ENCODE measurements around the gene ABHD12.

- TF ChIP-seq EZH2 (IDR thresholded peaks at IDR 0.05; ENCODE audit: borderline replicate concordance, low read length) (no peak), CTCF (conservative IDR thresholded peaks at IDR 0.05 in 1 of 2, IDR thresholded peaks at IDR 0.05 in 1 of 2; ENCODE audit: extremely low read depth in 1 of 2, insufficient read depth in 1 of 2, low read depth in 1 of 2, low read length in 2 of 2) (no peak)
Measured at GRCh38 chr20:25277941-25278521, 112.6 kb downstream of the ABHD12 start.

Measured in mammary epithelial cell (primary cell).